ENCODE data around the gene ULK2.
A peak's percentile ranks its signal among the peaks of the same experiment; 100 is the strongest.

ULK2 gene

GRCh38 chr17:19763416-19763815 is 104.3 kb downstream of the ULK2 start:
- H4K5ac ChIP-seq (ENCODE audit: low read length): no peak overlapping the region
- no peaks in the 10 kb centered on the region for H3K36me3 ChIP-seq (ENCODE audit: control insufficient read depth, insufficient read depth, low read length)
- no peak overlapping the region for H4K8ac ChIP-seq (ENCODE audit: low read depth, low read length)
- H3K27me3 ChIP-seq (ENCODE audit: insufficient read depth, low read length, poor library complexity): no peaks in the 10 kb centered on the region
- no peak overlapping the region for H3K4me2 ChIP-seq (ENCODE audit: low read length)
- no peaks in the 10 kb centered on the region for H3K79me2 ChIP-seq (ENCODE audit: control insufficient read depth, insufficient read depth, low read length)
- no peak overlapping the region for H3K23ac ChIP-seq (ENCODE audit: low read length)
- no peaks in the 10 kb centered on the region for H3K4me1 ChIP-seq (ENCODE audit: control insufficient read depth, low read depth, low read length)
- no peak overlapping the region for H2AK5ac ChIP-seq (ENCODE audit: low read length)
- no peak overlapping the region for H3K4ac ChIP-seq (ENCODE audit: low read depth, low read length)
- H2BK5ac ChIP-seq (ENCODE audit: low read length): no peak overlapping the region
- no peak overlapping the region for H2BK120ac ChIP-seq (ENCODE audit: low read depth, low read length)
- H3K9ac ChIP-seq (ENCODE audit: low read length): no peak overlapping the region
- H3K27ac ChIP-seq (ENCODE audit: low read depth, low read length): no peak overlapping the region
- no peak overlapping the region for H3K56ac ChIP-seq (ENCODE audit: low read length)
- no peaks in the 10 kb centered on the region for H3K79me1 ChIP-seq (ENCODE audit: low read length)
- no peak overlapping the region for H3K4me3 ChIP-seq (ENCODE audit: low read length)
- no CpG with 5 or more reads among the region's 2 CpGs for WGBS (ENCODE audit: extremely low coverage, insufficient coverage, low lambda C conversion rate)
- DNase-seq: no peak
- H3K18ac ChIP-seq (ENCODE audit: low read length): no peak overlapping the region
- H2BK15ac ChIP-seq (replicated peaks; ENCODE audit: low read depth): no peak overlapping the region

GRCh38 chr17:19762515-19762961 is 105.2 kb downstream of the ULK2 start:
- Histone ChIP-seq H3K9ac (ENCODE audit: low read length) (no peak overlapping the region), H2BK120ac (ENCODE audit: low read depth, low read length) (no peak overlapping the region), H3K4me1 (ENCODE audit: control insufficient read depth, low read depth, low read length) (no peaks in the 10 kb centered on the region), H3K36me3 (ENCODE audit: control insufficient read depth, insufficient read depth, low read length) (no peaks in the 10 kb centered on the region), H2BK5ac (ENCODE audit: low read length) (no peak overlapping the region), H3K27me3 (ENCODE audit: insufficient read depth, low read length, poor library complexity) (no peaks in the 10 kb centered on the region), H2AK5ac (ENCODE audit: low read length) (no peak overlapping the region), H3K56ac (ENCODE audit: low read length) (peak overlapping the region; percentile 44), H3K79me1 (ENCODE audit: low read length) (no peaks in the 10 kb centered on the region), H3K18ac (ENCODE audit: low read length) (no peak overlapping the region), H4K5ac (ENCODE audit: low read length) (no peak overlapping the region), H3K23ac (ENCODE audit: low read length) (no peak overlapping the region), H4K8ac (ENCODE audit: low read depth, low read length) (no peak overlapping the region), H3K79me2 (ENCODE audit: control insufficient read depth, insufficient read depth, low read length) (no peaks in the 10 kb centered on the region), H3K4me2 (ENCODE audit: low read length) (no peak overlapping the region), H3K27ac (ENCODE audit: low read depth, low read length) (no peak overlapping the region), H2BK15ac (replicated peaks; ENCODE audit: low read depth) (no peak overlapping the region), H3K4me3 (ENCODE audit: low read length) (no peak overlapping the region), H3K4ac (ENCODE audit: low read depth, low read length) (no peak overlapping the region)
- no CpG with 5 or more reads among the region's 15 CpGs for WGBS (ENCODE audit: extremely low coverage, insufficient coverage, low lambda C conversion rate)
- DNase-seq: peak; percentile 77

GRCh38 chr17:19760746-19761145 is 107.0 kb downstream of the ULK2 start:
- H3K27ac ChIP-seq (ENCODE audit: low read depth, low read length): no peak overlapping the region
- no peaks in the 10 kb centered on the region for H3K27me3 ChIP-seq (ENCODE audit: insufficient read depth, low read length, poor library complexity)
- H3K4me1 ChIP-seq (ENCODE audit: control insufficient read depth, low read depth, low read length): peaks cover 3% of the 10 kb centered on the region
- H3K18ac ChIP-seq (ENCODE audit: low read length): no peak overlapping the region
- no peak overlapping the region for H4K8ac ChIP-seq (ENCODE audit: low read depth, low read length)
- H2BK15ac ChIP-seq (replicated peaks; ENCODE audit: low read depth): no peak overlapping the region
- H3K79me1 ChIP-seq (ENCODE audit: low read length): no peaks in the 10 kb centered on the region
- no peak overlapping the region for H2AK5ac ChIP-seq (ENCODE audit: low read length)
- no peak overlapping the region for H3K9ac ChIP-seq (ENCODE audit: low read length)
- no peak overlapping the region for H4K5ac ChIP-seq (ENCODE audit: low read length)
- H2BK5ac ChIP-seq (ENCODE audit: low read length): no peak overlapping the region
- no peak overlapping the region for H3K4me3 ChIP-seq (ENCODE audit: low read length)
- H2BK120ac ChIP-seq (ENCODE audit: low read depth, low read length): no peak overlapping the region
- no peaks in the 10 kb centered on the region for H3K79me2 ChIP-seq (ENCODE audit: control insufficient read depth, insufficient read depth, low read length)
- no peaks in the 10 kb centered on the region for H3K36me3 ChIP-seq (ENCODE audit: control insufficient read depth, insufficient read depth, low read length)
- no peak for DNase-seq
- no CpG with 5 or more reads among the region's 9 CpGs for WGBS (ENCODE audit: extremely low coverage, insufficient coverage, low lambda C conversion rate)
- no peak overlapping the region for H3K23ac ChIP-seq (ENCODE audit: low read length)
- no peak overlapping the region for H3K56ac ChIP-seq (ENCODE audit: low read length)
- no peak overlapping the region for H3K4me2 ChIP-seq (ENCODE audit: low read length)
- no peak overlapping the region for H3K4ac ChIP-seq (ENCODE audit: low read depth, low read length)

GRCh38 chr17:19759568-19760549 is 107.9 kb downstream of the ULK2 start:
- no peak overlapping the region for H3K56ac ChIP-seq (ENCODE audit: low read length)
- H3K36me3 ChIP-seq (ENCODE audit: control insufficient read depth, insufficient read depth, low read length): no peaks in the 10 kb centered on the region
- no peak overlapping the region for H4K8ac ChIP-seq (ENCODE audit: low read depth, low read length)
- H3K4ac ChIP-seq (ENCODE audit: low read depth, low read length): no peak overlapping the region
- no peak overlapping the region for H2AK5ac ChIP-seq (ENCODE audit: low read length)
- no peak overlapping the region for H3K27ac ChIP-seq (ENCODE audit: low read depth, low read length)
- H3K4me3 ChIP-seq (ENCODE audit: low read length): no peak overlapping the region
- H2BK15ac ChIP-seq (replicated peaks; ENCODE audit: low read depth): no peak overlapping the region
- H3K23ac ChIP-seq (ENCODE audit: low read length): no peak overlapping the region
- H3K18ac ChIP-seq (ENCODE audit: low read length): no peak overlapping the region
- H2BK5ac ChIP-seq (ENCODE audit: low read length): no peak overlapping the region
- no peak overlapping the region for H3K9ac ChIP-seq (ENCODE audit: low read length)
- H3K4me1 ChIP-seq (ENCODE audit: control insufficient read depth, low read depth, low read length): peaks cover 3% of the 10 kb centered on the region
- WGBS (ENCODE audit: extremely low coverage, insufficient coverage, low lambda C conversion rate): no CpG with 5 or more reads among the region's 24 CpGs
- H4K5ac ChIP-seq (ENCODE audit: low read length): no peak overlapping the region
- H3K4me2 ChIP-seq (ENCODE audit: low read length): no peak overlapping the region
- no peaks in the 10 kb centered on the region for H3K27me3 ChIP-seq (ENCODE audit: insufficient read depth, low read length, poor library complexity)
- H2BK120ac ChIP-seq (ENCODE audit: low read depth, low read length): no peak overlapping the region
- H3K79me1 ChIP-seq (ENCODE audit: low read length): no peaks in the 10 kb centered on the region
- no peak for DNase-seq
- H3K79me2 ChIP-seq (ENCODE audit: control insufficient read depth, insufficient read depth, low read length): no peaks in the 10 kb centered on the region

GRCh38 chr17:19757536-19758180 is 110.1 kb downstream of the ULK2 start:
- Histone ChIP-seq H2BK120ac (ENCODE audit: low read depth, low read length) (no peak overlapping the region), H3K9ac (ENCODE audit: low read length) (no peak overlapping the region), H4K5ac (ENCODE audit: low read length) (no peak overlapping the region), H3K4me1 (ENCODE audit: control insufficient read depth, low read depth, low read length) (peaks cover 3% of the 10 kb centered on the region), H3K79me2 (ENCODE audit: control insufficient read depth, insufficient read depth, low read length) (no peaks in the 10 kb centered on the region), H2BK15ac (replicated peaks; ENCODE audit: low read depth) (no peak overlapping the region), H3K4me2 (ENCODE audit: low read length) (no peak overlapping the region), H3K27ac (ENCODE audit: low read depth, low read length) (no peak overlapping the region), H2BK5ac (ENCODE audit: low read length) (no peak overlapping the region), H3K18ac (ENCODE audit: low read length) (no peak overlapping the region), H3K27me3 (ENCODE audit: insufficient read depth, low read length, poor library complexity) (no peaks in the 10 kb centered on the region), H3K56ac (ENCODE audit: low read length) (no peak overlapping the region), H3K36me3 (ENCODE audit: control insufficient read depth, insufficient read depth, low read length) (no peaks in the 10 kb centered on the region), H3K79me1 (ENCODE audit: low read length) (no peaks in the 10 kb centered on the region), H2AK5ac (ENCODE audit: low read length) (no peak overlapping the region), H4K8ac (ENCODE audit: low read depth, low read length) (no peak overlapping the region), H3K4me3 (ENCODE audit: low read length) (no peak overlapping the region), H3K4ac (ENCODE audit: low read depth, low read length) (no peak overlapping the region), H3K23ac (ENCODE audit: low read length) (no peak overlapping the region)
- no CpG with 5 or more reads among the region's 12 CpGs for WGBS (ENCODE audit: extremely low coverage, insufficient coverage, low lambda C conversion rate)
- no peak for DNase-seq
